HCT116 (cell line): ENCODE data around the gene TGDS.

Experiments used
- EZH2 ChIP-seq: fragments of 200-600 bp; sonication (generic); IDR thresholded peaks from 2 replicates; pipeline ENCODE4 v1.6.1; 2017; ENCODE audit warnings: antibody characterized with exemption, mixed run types
- TCF7L2 ChIP-seq: IDR thresholded peaks from 2 replicates; pipeline ENCODE4 v1.7.0; 2011; ENCODE audit warnings: borderline replicate concordance, inconsistent platforms; ENCODE audit not compliant: insufficient read depth, insufficient read length; ENCODE audit errors: extremely low read depth
- TF ChIP-seq, protein P1 (sequence below), 3 experiments: fragments of 200-600 bp in 1 of 3; sonication (generic) in 1 of 3; IDR thresholded peaks in 2 of 3; conservative IDR thresholded peaks in 1 of 3; 2 replicates each; pipeline ENCODE4 v1.5.1; 2012 to 2017; ENCODE audit warnings: low read depth in 2 of 3, low read length in 2 of 3, antibody characterized with exemption in 1 of 3, borderline replicate concordance in 1 of 3, control low read depth in 1 of 3, mild to moderate bottlenecking in 1 of 3, mixed read lengths in 1 of 3, mixed run types in 1 of 3, moderate library complexity in 1 of 3; ENCODE audit not compliant: insufficient read depth in 1 of 3

DNA sequence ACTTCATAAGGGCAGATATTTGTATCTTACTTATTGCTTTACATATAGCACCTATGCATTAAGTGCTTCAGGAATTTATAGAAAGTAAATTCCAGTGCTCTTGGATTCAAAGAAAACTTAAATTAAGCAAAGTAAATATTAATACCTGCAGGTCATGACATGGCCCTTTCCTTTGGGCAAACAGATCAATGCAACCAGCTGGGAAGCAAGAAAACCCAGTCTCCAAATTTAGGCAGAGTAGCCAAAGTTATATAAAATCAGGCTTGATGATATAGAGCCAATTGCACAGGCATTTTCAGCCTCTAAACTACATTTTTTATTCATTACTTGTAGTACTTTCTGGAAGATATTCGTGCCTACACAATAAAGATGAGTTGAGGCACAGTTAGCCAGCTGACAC lies 16.9 kb downstream of the TGDS start:
- TF ChIP-seq EZH2: no peak
- no peak for TF ChIP-seq TCF7L2
- TF ChIP-seq, protein P1, sequence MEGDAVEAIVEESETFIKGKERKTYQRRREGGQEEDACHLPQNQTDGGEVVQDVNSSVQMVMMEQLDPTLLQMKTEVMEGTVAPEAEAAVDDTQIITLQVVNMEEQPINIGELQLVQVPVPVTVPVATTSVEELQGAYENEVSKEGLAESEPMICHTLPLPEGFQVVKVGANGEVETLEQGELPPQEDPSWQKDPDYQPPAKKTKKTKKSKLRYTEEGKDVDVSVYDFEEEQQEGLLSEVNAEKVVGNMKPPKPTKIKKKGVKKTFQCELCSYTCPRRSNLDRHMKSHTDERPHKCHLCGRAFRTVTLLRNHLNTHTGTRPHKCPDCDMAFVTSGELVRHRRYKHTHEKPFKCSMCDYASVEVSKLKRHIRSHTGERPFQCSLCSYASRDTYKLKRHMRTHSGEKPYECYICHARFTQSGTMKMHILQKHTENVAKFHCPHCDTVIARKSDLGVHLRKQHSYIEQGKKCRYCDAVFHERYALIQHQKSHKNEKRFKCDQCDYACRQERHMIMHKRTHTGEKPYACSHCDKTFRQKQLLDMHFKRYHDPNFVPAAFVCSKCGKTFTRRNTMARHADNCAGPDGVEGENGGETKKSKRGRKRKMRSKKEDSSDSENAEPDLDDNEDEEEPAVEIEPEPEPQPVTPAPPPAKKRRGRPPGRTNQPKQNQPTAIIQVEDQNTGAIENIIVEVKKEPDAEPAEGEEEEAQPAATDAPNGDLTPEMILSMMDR (IDR thresholded peaks at IDR 0.05 in 2 of 3, conservative IDR thresholded peaks at IDR 0.05 in 1 of 3; ENCODE audit: borderline replicate concordance in 1 of 3, insufficient read depth in 1 of 3, low read depth in 2 of 3, low read length in 2 of 3): no peak
